Activated naive CD4-positive, alpha-beta T cell (primary cell): Measurements from ENCODE around the gene SPDEF.

Source experiments
- DNase-seq, 4 experiments: peaks; one replicate each; lab custom pipeline; 2025; lab: John Stamatoyannopoulos, UW

SPDEF gene

DNA sequence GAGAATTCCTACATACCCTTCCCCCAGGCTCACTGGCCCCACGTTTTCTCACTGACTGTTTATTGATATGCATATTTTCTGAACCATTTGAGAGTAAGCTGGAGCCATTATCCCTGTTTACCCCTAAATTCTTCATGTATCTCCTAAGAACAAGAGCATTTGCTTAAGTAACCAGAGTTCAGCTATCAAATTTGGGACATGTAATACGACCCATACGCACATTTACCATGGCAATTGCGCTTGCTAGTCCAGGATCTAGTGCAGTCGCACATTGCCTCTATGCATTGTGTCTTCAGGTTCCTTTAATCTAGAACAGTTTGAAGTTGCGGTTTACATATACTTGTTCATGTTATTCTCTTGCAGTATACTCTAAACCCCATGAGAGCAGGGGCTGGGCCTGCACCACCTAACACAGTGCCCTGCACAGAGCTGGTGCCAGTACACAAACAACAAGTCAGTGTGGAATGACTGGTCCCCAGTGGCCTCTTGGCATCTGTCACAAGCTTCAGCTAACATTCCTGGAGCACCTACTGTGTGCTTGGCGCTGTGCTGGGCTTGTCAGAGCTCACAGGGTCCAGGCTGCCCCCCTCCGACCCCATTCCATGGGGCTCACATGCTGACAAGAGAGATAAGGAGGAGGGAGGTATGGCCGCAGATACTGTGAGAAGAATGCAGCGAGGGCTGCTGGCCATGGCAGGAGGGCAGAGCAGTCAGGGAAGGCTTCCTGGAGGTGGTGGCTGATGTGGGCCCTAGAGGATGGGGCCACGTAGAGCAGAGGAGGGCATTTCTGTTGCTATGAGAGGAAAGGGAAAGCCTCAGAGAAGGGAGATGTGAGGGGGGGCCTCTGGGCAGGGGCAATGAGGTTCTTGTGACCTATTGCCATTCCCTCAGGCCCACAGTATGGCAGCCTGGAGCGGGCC is 28.1 kb downstream of the SPDEF start:
- DNase-seq, result no peak

DNA sequence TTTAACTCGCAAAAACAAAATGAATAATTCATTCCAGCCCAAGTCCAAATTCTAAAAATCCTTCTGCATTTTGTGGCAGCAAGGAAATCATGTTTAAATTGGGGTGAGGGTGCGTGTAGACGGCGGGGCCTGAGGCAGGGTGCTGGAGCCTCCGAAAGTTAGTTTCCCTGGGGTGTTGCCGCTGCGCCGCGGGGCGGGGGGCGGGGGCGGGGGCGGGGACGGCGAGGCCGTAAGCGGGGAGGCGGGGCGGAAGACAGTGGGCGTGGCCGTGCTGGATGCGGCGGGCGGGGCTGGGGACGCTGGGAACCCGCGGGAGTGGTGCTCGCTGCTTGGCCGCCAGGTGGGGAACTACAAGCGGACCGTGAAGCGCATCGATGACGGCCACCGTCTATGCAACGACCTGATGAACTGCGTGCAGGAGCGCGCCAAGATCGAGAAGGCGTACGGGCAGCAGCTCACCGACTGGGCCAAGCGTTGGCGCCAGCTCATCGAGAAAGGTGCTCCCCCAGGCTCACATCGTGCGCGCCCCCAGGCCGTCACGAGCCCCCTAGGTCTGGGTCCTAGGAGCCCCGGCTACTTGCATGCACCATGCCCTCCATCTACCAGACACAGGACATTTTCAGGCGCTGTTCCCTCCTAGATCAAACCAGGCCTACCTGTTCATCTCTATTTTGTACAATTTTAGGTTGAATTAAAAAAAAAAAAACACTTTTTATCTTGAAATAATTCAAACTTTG is 29.0 kb downstream of the SPDEF start:
- peak; percentile 83 to 98 (median 94) for DNase-seq

DNA sequence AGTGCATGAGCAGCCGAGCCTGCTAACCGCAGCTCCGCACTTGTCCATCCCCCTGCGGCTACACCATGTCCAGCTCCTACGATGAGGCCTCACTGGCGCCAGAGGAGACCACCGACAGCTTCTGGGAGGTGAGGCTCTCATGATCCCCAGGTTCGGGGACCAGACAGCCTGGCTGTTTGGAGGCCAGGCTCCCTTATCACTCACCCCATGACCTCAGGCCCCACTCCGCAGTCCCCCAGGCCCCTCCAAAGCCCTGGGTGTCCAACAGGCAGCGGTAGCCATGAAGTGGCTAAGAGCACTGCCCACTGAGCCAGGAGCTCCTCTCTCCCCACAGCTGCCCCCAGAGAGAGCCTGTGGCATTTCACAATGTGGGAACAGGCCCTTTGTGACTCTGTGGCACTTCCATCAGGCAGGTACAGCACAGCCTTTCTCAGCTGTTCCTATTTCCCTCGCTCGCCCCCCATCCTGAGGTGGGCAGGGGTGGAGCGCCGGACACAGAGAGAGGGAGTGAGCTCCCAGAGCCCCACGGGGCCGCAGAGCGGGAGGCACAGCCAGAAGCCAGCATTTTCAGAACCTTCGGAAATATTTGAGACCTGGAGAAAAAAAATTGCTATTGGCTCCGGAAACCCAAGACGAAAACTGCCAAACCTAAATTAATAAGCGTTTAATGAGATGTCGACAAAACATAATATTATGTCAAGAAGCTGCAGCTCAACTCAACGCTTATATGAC is 29.7 kb downstream of the SPDEF start:
- no peak for DNase-seq

DNA sequence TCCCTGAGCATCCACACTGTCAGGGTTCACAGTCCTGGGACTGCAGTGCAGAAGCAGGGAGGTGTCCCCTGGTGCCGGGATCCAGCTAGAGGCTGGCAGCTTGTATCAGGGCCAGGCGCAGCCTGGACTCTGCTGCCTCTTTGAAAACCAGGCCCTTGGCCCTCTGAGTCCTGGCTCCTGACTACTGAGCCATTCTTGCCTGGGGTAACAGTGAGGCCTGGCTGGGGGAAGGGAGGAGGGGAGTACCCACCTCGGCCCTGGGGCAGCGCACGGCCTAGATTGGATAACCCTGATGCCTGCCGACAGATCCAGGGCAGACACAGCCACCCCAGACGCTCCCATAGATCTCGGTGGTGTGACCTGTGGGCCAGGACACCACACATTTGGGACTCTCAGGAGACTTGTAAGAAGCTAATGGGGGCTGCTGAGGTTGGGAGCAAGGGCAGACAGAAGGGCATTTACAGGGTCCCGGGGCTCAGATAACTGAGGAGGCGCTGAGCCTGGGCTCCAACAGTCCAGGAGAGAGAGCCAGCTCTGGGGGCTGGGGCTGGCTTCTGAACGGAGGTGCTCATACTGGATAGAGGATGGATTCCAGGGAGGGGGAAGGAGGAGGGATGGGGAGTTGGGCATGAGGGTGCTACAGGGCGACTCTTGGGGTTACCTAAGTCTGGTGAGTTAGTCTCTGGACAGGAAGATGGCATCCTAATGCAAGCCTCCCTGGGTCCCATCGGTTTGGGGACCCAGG is 30.5 kb downstream of the SPDEF start:
- no peak for DNase-seq

DNA sequence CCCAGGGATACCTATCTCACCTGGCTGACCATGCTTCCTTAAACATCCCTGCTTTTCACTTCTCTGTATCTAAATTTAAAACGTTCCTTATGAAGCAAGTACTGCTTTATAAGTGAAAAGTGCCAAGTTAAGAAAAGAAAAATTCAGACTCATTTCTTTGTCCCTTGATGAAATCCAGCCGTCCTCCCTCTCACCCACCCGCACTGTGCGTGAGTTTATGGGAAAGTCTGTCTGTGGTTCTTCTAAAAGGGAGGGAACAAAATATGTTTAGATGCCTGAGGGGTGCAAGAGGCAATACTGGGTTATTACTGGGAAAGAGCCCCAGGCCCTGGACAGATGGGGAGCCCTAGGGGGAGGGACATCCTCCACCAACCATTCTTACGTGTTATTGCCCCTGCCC is 31.2 kb downstream of the SPDEF start:
- no peak for DNase-seq

DNA sequence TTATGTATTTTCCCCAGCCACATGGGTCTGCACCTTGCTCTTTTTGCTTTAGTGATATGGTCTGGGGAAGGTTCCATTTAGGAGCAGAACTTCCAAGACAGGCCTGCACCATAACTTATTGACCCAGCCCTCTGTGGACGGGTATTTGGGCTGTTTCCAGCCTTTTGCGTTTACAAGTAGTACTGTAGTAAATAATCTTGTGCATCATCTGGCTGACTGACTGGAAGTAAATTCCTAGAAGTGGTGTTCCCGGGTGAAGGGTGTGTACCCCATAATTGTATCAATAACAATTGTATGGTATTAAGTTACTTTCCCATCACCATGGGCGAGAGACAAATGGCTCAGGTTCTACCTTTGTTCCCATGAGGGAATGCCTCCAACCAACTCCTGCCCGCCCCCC is 31.6 kb downstream of the SPDEF start:
- DNase-seq, result no peak

DNA sequence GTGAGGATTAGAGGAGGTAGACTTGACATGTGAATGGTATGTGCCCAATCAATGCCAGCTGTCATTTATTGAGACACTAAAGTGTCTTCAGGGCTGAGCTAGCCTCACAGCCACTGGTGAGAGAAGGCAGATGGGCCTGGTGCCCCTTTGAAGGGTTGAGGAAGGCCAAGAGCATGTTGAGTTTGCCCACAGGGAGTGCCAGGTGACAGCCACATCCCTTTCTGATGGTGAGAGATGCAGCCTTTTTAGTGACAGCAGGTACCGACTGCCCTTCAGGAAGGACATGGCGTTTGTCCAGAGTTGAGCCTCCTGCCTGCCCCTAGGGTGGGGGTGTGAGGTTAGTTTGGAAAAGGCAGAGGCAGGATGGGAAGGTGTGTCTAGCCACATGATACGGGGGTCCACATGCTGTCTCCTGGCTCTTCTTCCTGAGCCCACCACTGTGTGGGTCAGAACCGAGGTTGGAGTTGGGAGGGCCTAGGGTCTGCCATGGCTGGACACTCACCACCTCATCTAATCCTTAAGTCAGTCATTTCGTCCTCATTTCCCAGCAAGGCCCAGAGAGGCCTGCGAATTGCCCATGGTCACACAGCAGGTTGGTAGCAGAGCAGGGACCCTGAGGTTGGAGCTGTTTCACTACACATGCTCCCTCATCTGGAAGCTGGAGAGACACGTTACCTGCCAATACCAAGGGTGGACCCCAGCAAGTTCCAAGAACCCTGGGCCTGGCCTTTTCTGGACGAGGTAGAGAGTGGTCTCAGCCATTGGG is 32.5 kb downstream of the SPDEF start:
- DNase-seq, result no peak

DNA sequence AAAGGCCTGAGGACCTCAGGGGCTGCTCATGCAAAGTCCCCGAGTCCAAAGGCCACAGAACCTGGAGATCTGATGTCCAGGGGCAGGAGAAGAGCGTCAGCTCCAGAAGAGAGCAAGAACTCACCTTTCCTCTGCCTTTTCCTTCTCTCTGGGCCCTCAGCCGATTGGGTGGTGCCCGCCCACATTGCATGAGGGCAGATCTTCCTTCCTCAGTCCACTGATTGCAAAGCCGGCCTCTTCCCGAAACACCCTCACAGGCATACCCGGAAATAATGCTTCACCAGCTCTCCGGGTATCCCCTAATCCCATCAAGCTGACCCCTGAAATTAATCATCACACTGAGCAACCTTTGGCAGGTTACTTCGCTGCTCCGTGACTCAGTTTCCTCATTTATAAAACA is 33.4 kb downstream of the SPDEF start:
- no peak for DNase-seq

DNA sequence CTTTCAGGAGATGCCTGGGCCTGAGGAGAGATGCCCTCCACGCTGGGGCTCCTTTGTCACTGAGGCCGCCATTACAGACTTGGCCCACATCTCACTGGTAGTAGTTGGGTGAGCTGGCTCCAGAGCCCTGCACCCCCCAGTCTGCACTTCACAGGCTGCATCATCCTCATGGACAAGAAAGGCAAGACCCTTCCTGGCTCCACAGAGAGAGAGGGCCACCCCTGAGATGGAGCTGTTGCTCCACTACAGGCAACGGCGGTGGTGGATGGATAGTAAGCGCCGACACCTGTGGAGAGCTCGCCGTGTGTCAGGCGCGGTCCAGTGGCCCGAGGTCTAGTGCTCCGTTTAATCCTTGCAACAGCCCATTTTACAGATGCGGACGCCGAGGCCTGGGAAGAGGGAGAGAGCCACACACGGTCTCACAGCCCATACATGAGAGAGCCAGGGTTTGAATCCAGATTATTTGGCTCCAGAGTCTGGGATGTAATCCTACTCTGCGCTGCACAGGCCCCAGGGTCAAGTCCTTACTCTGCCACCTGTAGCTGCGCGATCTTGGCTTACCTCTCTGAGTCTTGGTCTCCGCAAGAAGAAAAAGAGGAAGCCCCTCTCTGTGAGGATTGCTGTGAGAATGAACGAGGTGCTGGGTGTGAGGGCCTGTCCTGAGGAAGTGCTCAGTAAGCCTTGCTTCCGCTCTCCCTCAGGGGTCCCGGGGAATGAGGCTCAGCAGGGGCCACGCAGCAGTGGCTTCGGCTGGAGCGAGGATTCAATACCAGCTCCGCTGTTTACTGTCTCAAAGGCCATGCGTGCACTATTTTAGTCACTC is 34.5 kb downstream of the SPDEF start:
- DNase-seq, result no peak

DNA sequence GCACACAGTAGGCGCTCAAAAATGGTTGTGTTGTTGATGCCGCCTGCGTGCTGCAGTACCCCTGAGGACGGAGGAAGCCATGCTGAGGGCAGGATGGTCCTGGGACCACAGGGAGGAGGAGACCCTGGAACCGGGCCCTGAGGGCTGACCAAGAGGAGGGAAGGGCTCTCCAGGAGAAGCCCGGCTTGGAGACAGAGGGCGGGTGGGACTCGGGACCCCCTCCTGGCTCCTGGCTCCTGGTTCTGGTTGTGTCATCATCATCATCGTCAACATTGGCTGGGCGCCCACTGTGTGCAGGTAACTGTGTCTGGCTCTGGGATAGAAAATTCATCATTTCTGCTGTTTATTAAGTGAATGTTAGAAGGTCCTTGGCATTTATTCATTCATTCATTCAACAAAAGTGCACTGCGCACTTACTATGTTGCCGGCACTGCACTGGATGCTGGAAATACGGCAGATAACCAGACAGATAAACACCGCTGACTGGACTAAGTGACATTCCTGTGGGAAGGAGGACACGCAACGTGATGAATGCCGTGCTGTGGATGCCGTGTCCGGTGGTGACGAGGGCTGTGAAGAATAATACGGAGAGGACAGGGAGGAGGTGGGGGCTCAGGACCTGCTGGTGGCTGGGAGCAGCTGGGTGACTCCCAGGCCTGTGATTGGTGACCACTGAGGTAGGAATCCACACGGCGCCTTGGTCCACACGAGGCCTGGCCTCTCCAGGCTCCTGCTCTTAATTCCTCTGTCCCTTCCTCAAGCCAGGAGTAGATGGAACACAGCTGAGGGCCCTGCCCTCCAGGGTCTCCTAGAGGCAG is 35.3 kb downstream of the SPDEF start:
- no peak for DNase-seq

DNA sequence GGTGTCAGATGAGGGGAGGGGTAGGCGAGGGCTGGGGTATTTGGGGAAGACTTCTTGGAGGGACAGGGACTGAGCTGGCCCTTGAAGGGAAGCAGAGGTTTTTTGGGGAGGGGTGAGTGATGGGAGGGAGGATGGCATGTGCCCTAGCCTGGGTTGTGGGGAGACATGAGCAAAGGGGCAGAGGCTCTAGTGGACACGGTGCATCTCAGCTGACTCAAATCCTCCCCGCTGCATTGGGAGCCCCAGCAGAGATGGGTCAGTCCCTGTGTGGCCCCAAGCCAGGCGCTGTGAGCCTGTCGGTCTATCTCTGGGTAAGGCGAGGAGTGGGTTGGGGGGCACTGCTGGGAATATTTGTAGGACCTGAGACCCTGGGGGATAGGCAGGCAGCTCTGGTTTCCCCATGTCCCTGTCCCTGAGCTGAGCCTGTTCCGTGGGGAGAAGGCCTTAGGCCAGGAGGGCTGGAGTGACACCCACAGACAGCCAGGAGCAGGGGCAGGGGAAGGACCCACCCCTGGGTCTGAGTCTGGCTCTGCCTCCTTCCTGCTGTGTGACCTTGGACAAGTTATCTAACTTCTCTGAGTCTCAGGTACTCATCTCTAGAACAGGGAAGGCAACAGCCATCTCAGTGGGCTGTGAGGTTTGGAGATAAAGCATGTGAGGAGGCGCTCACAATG is 36.0 kb downstream of the SPDEF start:
- DNase-seq, result no peak

DNA sequence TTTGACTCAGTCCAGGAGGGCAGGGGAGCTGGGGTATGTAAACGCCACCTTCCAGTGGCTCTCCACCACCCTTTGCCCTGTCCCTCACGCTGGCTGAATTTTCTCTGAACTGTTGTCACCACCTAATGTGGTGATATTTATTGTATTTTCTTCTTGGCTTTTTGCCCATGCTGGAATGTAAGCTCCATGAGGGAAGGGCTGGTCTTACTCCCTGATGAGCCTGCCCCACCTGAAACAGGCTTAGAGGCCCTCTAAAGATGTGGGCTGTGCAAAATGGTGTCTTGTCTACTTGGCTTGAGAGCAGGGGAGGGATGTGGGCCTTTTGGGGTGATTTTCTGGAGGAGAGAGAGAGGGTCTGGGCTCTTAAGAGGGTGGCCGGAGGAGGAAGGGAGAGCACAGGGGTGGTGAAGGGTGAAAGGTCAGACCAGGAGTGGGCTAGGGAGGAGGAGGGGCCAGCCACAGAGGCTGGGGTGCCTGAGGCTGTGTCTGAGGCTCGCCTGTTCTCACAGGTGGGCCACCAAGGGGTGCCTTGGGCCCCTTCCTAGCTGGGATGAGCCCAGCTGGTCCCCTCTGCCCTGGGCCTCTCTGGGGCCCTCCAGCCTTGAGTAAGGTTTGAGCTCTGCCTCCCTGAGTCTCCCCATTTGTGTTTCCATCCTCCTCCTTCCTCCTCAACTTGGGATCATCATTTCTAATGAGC is 37.3 kb downstream of the SPDEF start:
- no peak for DNase-seq

DNA sequence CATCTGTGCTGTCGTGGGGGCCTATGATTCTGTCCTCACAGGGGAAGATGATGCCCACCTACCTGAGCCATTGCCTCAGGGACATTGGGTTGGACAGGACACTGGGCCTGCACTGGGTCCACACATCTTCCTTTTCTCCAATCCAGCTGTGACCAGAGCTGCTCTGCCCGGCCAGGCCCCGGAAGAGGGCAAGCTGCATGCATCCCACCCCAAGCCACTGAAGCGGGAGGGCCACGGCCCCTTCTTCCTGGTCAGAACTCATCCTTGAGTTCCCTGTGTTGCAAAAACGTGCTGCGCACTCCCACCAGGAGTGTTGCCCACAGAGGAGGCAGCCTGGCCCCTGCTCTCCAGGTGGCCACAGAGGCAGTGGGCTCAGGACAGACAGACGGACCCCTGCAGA is 38.2 kb downstream of the SPDEF start:
- DNase-seq, result no peak

DNA sequence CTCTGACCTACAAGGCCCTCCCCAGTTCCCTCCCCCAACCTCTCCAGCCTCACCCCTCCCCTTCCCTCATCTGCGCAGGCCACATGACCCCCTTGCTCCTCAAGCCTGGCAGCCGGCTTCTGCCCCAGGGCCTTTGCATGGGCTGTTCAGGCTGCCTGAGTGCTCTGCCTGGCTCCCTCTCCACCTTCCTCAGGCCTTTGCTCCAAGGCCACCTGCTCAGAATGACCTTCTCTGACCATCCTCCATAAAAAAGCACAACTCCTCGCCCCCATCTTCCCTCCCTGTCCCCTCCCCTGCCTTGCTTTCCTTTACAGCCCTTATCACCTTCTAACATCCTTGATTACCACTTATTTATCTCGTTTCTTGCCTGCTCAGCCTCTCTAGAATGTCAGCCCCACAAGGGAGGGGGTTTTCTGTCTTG is 38.7 kb downstream of the SPDEF start:
- DNase-seq, result no peak

DNA sequence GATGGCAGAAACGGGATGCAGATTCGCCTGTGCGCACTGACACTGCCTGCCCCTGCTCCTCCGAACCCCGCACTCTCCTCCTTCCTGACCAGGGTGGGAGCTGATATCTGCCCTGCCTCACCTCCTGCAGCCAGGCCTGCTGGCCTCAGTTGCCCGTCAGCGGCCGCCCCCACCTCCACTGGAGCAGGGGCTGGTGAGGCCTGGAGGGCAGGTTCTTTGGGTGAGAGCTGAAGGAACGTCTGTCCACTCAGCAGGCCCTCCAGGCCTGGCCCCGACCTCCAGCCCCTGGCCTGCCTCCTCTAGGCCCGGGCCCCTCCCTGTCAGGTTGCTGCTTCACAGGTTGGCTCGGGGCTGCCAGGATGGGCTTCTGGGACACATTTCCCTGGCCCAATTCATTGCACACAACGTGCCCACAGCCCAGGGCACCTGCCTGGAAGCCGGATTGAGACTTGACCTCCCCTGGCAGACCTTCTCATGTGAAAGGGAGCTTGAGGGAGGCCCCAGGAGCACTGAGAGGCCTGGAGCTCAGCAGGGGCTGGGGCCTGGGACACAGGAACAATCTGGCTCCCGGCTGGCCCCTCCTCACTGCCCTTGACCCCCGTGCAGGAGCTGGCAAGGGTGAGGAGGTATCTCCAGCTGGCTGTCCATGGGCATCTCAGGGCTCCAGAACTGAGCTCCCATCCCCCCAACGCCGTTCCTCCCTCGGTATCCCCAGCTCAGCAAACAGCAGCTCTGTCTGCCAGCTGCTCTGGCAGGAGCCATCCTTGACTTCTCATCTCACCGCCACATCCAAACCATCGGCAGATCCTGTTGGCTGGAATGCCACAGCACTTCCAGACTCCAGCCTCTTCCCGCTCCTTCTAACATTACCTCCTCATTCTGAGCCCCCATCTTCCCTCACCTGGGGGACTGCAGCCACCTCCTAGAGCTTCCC is 39.5 kb downstream of the SPDEF start:
- DNase-seq, result no peak

DNA sequence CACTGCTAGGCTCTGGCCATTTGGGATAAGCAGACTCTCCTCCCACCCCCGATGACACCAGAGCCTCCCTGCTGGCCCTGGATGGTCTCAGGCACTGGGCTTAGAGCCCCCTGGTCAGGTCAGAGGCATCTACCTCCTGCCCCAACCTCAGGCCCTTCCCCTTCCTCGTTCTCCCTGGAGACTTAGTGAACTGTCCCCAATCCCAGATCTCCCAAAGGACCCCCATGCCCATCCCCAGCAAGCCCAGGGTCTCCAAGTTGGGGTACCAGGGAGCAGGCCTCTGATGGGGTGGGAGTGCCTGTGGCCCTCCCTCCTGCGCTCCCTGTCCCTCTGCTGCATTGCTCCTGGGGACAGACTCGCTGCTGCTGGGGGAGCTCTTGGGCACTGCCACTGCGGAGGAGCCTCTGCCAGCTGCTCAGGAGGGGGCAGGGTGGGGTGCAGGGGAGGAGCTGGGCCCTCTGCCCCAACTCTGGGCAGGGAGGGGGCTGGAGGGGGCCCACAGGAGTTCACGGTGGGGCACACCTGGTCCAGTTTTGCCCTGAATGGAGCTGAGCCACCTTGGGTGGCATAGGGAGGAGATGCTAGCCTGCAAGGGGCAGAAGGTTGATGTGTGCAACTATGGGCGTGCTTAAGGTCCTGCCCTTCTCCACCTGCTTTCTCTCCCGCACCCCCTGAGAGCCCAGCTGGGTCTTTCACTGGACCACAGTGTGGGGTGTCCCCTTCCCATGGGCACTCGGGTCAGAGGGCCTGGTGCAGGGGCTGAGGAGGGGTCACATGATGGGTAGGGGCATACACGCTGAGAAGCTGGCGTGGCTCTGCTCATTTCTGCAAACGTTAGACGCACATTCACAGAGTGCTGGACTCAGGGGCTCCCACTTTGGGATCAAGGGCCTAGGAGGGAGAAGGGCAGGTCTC is 40.4 kb downstream of the SPDEF start:
- DNase-seq, result no peak
